ENCODE results near the gene NABP2. TPM values are rescaled to one million over a fixed set of nuclear protein-coding genes. Genes with fewer than 3 reads are reported as not detected.
A peak's percentile ranks its signal among the peaks of the same experiment; 100 is the strongest.

Gene NABP2
- polyA plus RNA-seq, 3 donors: 2.7 to 10.1 (median 3.2) TPM

- intact Hi-C loops (cut with micrococcal nuclease): no loop called here
- Histone ChIP-seq H3K9ac (ENCODE audit: insufficient read depth, low read length, poor library complexity, severe bottlenecking) (no peak overlapping the region), H3K79me2 (ENCODE audit: insufficient read depth, low read length) (no peaks in the 10 kb centered on the region), H3K36me3 (replicated peaks in 1 of 2; ENCODE audit: control insufficient read depth in 1 of 2, insufficient read depth in 2 of 2, low read length in 2 of 2) (peaks cover 0 to 2% of the 10 kb centered on the region in 2 donors), H4K20me1 (ENCODE audit: insufficient read depth, low read length) (no peaks in the 10 kb centered on the region), H3K9me3 (replicated peaks in 1 of 2; ENCODE audit: control insufficient read depth in 1 of 2, insufficient read depth in 1 of 2, low read length in 2 of 2) (no peaks in the 10 kb centered on the region), H2AFZ (ENCODE audit: insufficient read depth, low read depth, low read length, poor library complexity, severe bottlenecking) (no peak overlapping the region), H3K4me1 (ENCODE audit: control insufficient read depth in 1 of 2, insufficient read depth in 2 of 2, low read length in 2 of 2) (no peaks in the 10 kb centered on the region), H3K27me3 (ENCODE audit: control insufficient read depth in 2 of 2, insufficient read depth in 2 of 2, low read length in 2 of 2) (no peaks in the 10 kb centered on the region), H3K4me3 (replicated peaks in 1 of 3; ENCODE audit: low read depth in 2 of 3, low read length in 3 of 3) (no peak overlapping the region), H3K4me2 (replicated peaks; ENCODE audit: extremely low read depth, low read length, poor library complexity, severe bottlenecking) (no peak overlapping the region), H3K27ac (ENCODE audit: low read depth in 1 of 2, low read length in 2 of 2) (no peak overlapping the region)
- no peak for DNase-seq
- H3K36me3 Mint-ChIP-seq: peaks cover 6 to 18% of the 10 kb centered on the region in 2 donors
- peak overlapping the region in 1 of 7 donors; percentile 71 for H3K27ac Mint-ChIP-seq
- WGBS (ENCODE audit: insufficient coverage): 97% methylated on average over 5 of the region's 8 CpGs
- TF ChIP-seq CTCF (IDR thresholded peaks at IDR 0.05): no peak
- H3K27me3 Mint-ChIP-seq (ENCODE audit: low read depth in 3 of 3): peaks cover 0 to 2% (median 1%) of the 10 kb centered on the region in 3 donors
- no peak overlapping the region for H3K4me3 Mint-ChIP-seq
- H3K9me3 Mint-ChIP-seq: peaks cover 0 to 2% (median 0%) of the 10 kb centered on the region in 7 donors
- H3K4me1 Mint-ChIP-seq: peaks cover 5% of the 10 kb centered on the region
Observed at GRCh38 chr12:56230432-56231183, 6.5 kb downstream of the NABP2 start.

DNA sequence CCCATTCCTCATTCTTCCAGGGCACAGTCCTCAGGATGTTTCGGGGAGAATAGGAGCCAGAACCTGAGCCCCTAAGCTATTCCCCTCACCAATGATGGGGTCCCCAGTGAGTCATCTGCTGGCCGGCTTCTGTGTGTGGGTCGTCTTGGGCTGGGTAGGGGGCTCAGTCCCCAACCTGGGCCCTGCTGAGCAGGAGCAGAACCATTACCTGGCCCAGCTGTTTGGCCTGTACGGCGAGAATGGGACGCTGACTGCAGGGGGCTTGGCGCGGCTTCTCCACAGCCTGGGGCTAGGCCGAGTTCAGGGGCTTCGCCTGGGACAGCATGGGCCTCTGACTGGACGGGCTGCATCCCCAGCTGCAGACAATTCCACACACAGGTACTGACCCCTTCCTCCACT lies 7.0 kb downstream of the NABP2 start:
- no peaks in the 10 kb centered on the region for H3K9me3 ChIP-seq (replicated peaks in 1 of 2; ENCODE audit: control insufficient read depth in 1 of 2, insufficient read depth in 1 of 2, low read length in 2 of 2)
- no peaks in the 10 kb centered on the region for H4K20me1 ChIP-seq (ENCODE audit: insufficient read depth, low read length)
- H2AFZ ChIP-seq (ENCODE audit: insufficient read depth, low read depth, low read length, poor library complexity, severe bottlenecking): no peak overlapping the region
- H3K4me1 Mint-ChIP-seq: peaks cover 5% of the 10 kb centered on the region
- peaks cover 0 to 2% of the 10 kb centered on the region in 2 donors for H3K36me3 ChIP-seq (replicated peaks in 1 of 2; ENCODE audit: control insufficient read depth in 1 of 2, insufficient read depth in 2 of 2, low read length in 2 of 2)
- TF ChIP-seq CTCF (IDR thresholded peaks at IDR 0.05): no peak
- no peak overlapping the region for H3K27ac ChIP-seq (ENCODE audit: low read depth in 1 of 2, low read length in 2 of 2)
- no peak overlapping the region for H3K4me3 Mint-ChIP-seq
- H3K9ac ChIP-seq (ENCODE audit: insufficient read depth, low read length, poor library complexity, severe bottlenecking): no peak overlapping the region
- H3K4me3 ChIP-seq (replicated peaks in 1 of 3; ENCODE audit: low read depth in 2 of 3, low read length in 3 of 3): no peak overlapping the region
- no peaks in the 10 kb centered on the region for H3K4me1 ChIP-seq (ENCODE audit: control insufficient read depth in 1 of 2, insufficient read depth in 2 of 2, low read length in 2 of 2)
- peaks cover 0 to 2% (median 1%) of the 10 kb centered on the region in 3 donors for H3K27me3 Mint-ChIP-seq (ENCODE audit: low read depth in 3 of 3)
- H3K4me2 ChIP-seq (replicated peaks; ENCODE audit: extremely low read depth, low read length, poor library complexity, severe bottlenecking): no peak overlapping the region
- DNase-seq: no peak
- no peak overlapping the region for H3K27ac Mint-ChIP-seq
- H3K79me2 ChIP-seq (ENCODE audit: insufficient read depth, low read length): no peaks in the 10 kb centered on the region
- H3K36me3 Mint-ChIP-seq: peaks cover 6 to 17% of the 10 kb centered on the region in 2 donors
- no peaks in the 10 kb centered on the region for H3K27me3 ChIP-seq (ENCODE audit: control insufficient read depth in 2 of 2, insufficient read depth in 2 of 2, low read length in 2 of 2)
- H3K9me3 Mint-ChIP-seq: peaks cover 0 to 2% (median 0%) of the 10 kb centered on the region in 7 donors
- WGBS (ENCODE audit: insufficient coverage): 100% methylated on average over 10 of the region's 11 CpGs
- intact Hi-C loops (cut with micrococcal nuclease): no loop called here

Measured in CD14-positive monocyte (primary cell).